ENCODE data around the gene R3HDM4. TPM values are rescaled to one million over a fixed set of nuclear protein-coding genes. Genes with fewer than 3 reads are reported as not detected.

R3HDM4 gene
- total RNA-seq, 1 donor from 2014 or later, result 35.8 TPM

GRCh38 chr19:925526-926322 is 12.7 kb upstream of the R3HDM4 start, which contains the start of gene ARID3A:
Gene ARID3A (plus strand): TSS chr19:926035. CDS start chr19:929529, 3,494 bp downstream.
- FAIRE-seq, result no peak
- Histone ChIP-seq H3K27me3 (ENCODE audit: control insufficient read depth, insufficient read depth, low read length) (no peaks in the 10 kb centered on the region), H3K4me3 (ENCODE audit: low read depth, low read length) (peak within 1 kb of the TSS; percentile 87), H3K36me3 (ENCODE audit: control insufficient read depth, insufficient read depth, low read length) (peaks cover 3% of the 10 kb centered on the region)
- TF ChIP-seq, protein P1, sequence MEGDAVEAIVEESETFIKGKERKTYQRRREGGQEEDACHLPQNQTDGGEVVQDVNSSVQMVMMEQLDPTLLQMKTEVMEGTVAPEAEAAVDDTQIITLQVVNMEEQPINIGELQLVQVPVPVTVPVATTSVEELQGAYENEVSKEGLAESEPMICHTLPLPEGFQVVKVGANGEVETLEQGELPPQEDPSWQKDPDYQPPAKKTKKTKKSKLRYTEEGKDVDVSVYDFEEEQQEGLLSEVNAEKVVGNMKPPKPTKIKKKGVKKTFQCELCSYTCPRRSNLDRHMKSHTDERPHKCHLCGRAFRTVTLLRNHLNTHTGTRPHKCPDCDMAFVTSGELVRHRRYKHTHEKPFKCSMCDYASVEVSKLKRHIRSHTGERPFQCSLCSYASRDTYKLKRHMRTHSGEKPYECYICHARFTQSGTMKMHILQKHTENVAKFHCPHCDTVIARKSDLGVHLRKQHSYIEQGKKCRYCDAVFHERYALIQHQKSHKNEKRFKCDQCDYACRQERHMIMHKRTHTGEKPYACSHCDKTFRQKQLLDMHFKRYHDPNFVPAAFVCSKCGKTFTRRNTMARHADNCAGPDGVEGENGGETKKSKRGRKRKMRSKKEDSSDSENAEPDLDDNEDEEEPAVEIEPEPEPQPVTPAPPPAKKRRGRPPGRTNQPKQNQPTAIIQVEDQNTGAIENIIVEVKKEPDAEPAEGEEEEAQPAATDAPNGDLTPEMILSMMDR (IDR thresholded peaks at IDR 0.05; ENCODE audit: insufficient read depth, low read length, severe bottlenecking), result no peak
- peak; percentile 41 for DNase-seq (ENCODE audit: low read depth)

DNA sequence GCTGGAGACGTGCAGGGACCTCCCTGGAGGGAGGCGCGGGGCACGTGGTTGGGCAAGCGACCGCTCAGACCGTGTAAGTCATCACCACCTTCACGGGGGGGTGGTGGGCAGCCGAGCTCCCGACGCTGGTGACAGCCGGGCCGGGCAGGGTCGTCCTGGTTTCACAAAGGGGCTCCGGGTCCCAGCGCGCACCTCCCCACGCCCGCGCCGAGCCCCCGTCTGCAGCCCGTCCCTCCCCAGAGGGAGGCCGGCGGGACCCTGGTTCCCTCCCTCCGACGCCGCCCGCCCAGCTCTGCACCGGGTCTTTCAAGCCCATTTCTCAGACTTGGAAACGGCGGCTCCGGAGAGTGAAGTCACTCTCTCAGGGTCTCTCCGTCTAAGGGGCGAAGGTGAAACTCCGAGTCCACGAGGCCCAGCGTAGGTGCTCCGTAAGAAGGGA is 12.1 kb upstream of the R3HDM4 start:
- TF ChIP-seq, protein P1 (IDR thresholded peaks at IDR 0.05; ENCODE audit: insufficient read depth, low read length, severe bottlenecking), result no peak
- no peak for FAIRE-seq
- DNase-seq (ENCODE audit: low read depth), result peak; percentile 36

DNA sequence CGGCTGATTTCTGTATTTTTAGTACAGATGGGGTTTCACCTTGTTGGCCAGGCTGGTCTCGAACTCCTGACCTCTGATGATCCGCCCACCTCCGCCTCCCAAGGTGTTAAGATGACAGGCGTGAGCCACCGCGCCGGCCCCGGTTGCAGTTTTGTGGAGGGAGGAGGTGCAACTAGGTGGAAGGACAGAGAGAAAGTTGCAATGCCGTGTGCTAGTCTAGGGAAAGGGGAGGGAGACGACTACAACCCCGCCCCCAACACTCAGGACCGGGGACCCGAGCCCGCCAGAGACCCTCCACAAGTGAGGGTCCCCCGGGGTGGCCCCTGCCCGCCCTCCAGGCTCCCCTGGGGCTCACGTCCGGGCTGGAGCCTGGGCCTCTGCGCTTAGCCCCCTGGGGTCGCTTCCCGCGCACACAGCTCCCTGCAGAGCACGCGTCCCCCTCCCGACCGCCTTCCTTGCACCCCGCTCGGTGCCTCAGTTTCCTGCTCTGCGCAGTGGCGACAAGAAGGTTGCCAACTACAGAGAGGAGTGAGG is 11.6 kb upstream of the R3HDM4 start:
- Histone ChIP-seq H3K4me3 (ENCODE audit: low read depth, low read length) (peak overlapping the region; percentile 87), H3K36me3 (ENCODE audit: control insufficient read depth, insufficient read depth, low read length) (peaks cover 3% of the 10 kb centered on the region), H3K27me3 (ENCODE audit: control insufficient read depth, insufficient read depth, low read length) (peaks cover under 1% of the 10 kb centered on the region)
- TF ChIP-seq, protein P1 (IDR thresholded peaks at IDR 0.05; ENCODE audit: insufficient read depth, low read length, severe bottlenecking), result no peak
- DNase-seq (ENCODE audit: low read depth) (no peak), FAIRE-seq (no peak)

More for the DNA sequence above, 12.1 kb upstream of the R3HDM4 start:
- no peaks in the 10 kb centered on the region for H3K27me3 ChIP-seq (ENCODE audit: control insufficient read depth, insufficient read depth, low read length)
- peaks cover 3% of the 10 kb centered on the region for H3K36me3 ChIP-seq (ENCODE audit: control insufficient read depth, insufficient read depth, low read length)
- peak overlapping the region; percentile 87 for H3K4me3 ChIP-seq (ENCODE audit: low read depth, low read length)

DNA sequence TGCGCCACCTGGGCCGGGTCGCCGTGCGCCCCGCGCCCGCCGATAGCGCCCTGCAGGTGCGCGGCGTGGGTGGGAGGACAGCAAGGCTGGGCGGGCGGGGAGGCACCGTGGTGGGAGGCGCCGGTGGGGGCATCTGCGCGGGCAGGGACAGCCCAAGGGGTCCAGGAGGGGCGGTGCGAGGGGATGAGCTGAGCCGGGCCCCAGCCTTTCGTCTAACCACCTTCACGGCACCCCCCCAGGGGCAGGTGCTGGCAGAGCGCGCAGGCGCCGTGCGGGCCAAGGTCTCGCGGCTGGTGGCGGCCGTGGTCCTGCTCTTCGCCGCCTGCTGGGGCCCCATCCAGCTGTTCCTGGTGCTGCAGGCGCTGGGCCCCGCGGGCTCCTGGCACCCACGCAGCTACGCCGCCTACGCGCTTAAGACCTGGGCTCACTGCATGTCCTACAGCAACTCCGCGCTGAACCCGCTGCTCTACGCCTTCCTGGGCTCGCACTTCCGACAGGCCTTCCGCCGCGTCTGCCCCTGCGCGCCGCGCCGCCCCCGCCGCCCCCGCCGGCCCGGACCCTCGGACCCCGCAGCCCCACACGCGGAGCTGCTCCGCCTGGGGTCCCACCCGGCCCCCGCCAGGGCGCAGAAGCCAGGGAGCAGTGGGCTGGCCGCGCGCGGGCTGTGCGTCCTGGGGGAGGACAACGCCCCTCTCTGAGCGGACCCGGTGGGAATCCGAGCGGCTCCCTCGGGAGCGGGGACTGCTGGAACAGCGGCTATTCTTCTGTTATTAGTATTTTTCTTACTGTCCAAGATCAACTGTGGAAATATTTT is 7.2 kb upstream of the R3HDM4 start:
- peaks cover 15% of the 10 kb centered on the region for H3K27me3 ChIP-seq (ENCODE audit: control insufficient read depth, insufficient read depth, low read length)
- no peaks in the 10 kb centered on the region for H3K36me3 ChIP-seq (ENCODE audit: control insufficient read depth, insufficient read depth, low read length)
- TF ChIP-seq, protein P1 (IDR thresholded peaks at IDR 0.05; ENCODE audit: insufficient read depth, low read length, severe bottlenecking), result peak; percentile 1
- H3K4me3 ChIP-seq (ENCODE audit: low read depth, low read length), result peak overlapping the region; percentile 23
- DNase-seq (ENCODE audit: low read depth), result no peak
- FAIRE-seq, result no peak

GRCh38 chr19:919199-920050 is 6.4 kb upstream of the R3HDM4 start:
- Histone ChIP-seq H3K27me3 (ENCODE audit: control insufficient read depth, insufficient read depth, low read length) (peaks cover 15% of the 10 kb centered on the region), H3K4me3 (ENCODE audit: low read depth, low read length) (peak overlapping the region; percentile 23), H3K36me3 (ENCODE audit: control insufficient read depth, insufficient read depth, low read length) (no peaks in the 10 kb centered on the region)
- FAIRE-seq (no peak), DNase-seq (ENCODE audit: low read depth) (peak; percentile 30)
- TF ChIP-seq, protein P1 (IDR thresholded peaks at IDR 0.05; ENCODE audit: insufficient read depth, low read length, severe bottlenecking), result no peak
